Chondrocyte (in vitro differentiated cells): ENCODE results near the gene SND1. TPM values are rescaled to one million over a fixed set of nuclear protein-coding genes. Genes with fewer than 3 reads are reported as not detected.

ENCODE experiments used
- DNase-seq: peaks from one replicate; pipeline ENCODE4 v3.0.0; 2021; ENCODE audit warnings: mixed read lengths, low spot score
- H3K27ac Mint-ChIP-seq: one replicate; pipeline ENCODE4 v1.8.0; 2021; ENCODE audit warnings: mild to moderate bottlenecking, moderate library complexity, mixed read lengths; ENCODE audit not compliant: unreplicated experiment
- H3K27me3 Mint-ChIP-seq: 2 replicates; pipeline ENCODE4 v1.8.0; 2021; ENCODE audit warnings: low read depth, mixed read lengths
- H3K36me3 Mint-ChIP-seq: 2 replicates; pipeline ENCODE4 v1.8.0; 2021; ENCODE audit warnings: low read depth, mixed read lengths
- H3K4me1 Mint-ChIP-seq: 2 replicates; pipeline ENCODE4 v1.8.0; 2021; ENCODE audit warnings: low read depth, mild to moderate bottlenecking, mixed read lengths
- H3K4me3 Mint-ChIP-seq: one replicate; pipeline ENCODE4 v1.8.0; 2021; ENCODE audit warnings: mild to moderate bottlenecking, moderate library complexity, mixed read lengths; ENCODE audit not compliant: unreplicated experiment
- H3K9me3 Mint-ChIP-seq: 2 replicates; pipeline ENCODE4 v1.8.0; 2021; ENCODE audit warnings: low read depth, mixed read lengths
- CTCF ChIP-seq: fragments of 200-600 bp; sonication (generic); IDR thresholded peaks from 2 replicates; pipeline ENCODE4 v1.5.0; 2021; ENCODE audit warnings: antibody characterized with exemption, mild to moderate bottlenecking, moderate library complexity
- total RNA-seq: library from RNA; stranded (reverse); gene quantifications from 3 replicates; pipeline ENCODE4 v1.2.1, GENCODE V29; 2021

SND1 gene
- total RNA-seq, 1 donor from 2014 or later: 229 TPM

- Mint-ChIP-seq H3K27ac (no peak overlapping the region), H3K27me3 (no peaks in the 10 kb centered on the region)
- no peak for DNase-seq
These were observed 256.6 kb downstream of the SND1 start for GRCh38 chr7:127908430-127909258.

GRCh38 chr7:127909424-127910152 is 257.6 kb downstream of the SND1 start:
- Mint-ChIP-seq H3K27ac (peak overlapping the region; percentile 41), H3K9me3 (no peaks in the 10 kb centered on the region), H3K36me3 (peaks cover 2% of the 10 kb centered on the region), H3K27me3 (no peaks in the 10 kb centered on the region), H3K4me3 (no peak overlapping the region), H3K4me1 (peaks cover 44% of the 10 kb centered on the region)
- TF ChIP-seq CTCF: no peak
- no peak for DNase-seq

More at GRCh38 chr7:127908430-127909258, 256.6 kb downstream of the SND1 start:
- peaks cover 50% of the 10 kb centered on the region for H3K4me1 Mint-ChIP-seq
- H3K4me3 Mint-ChIP-seq: no peak overlapping the region
- H3K36me3 Mint-ChIP-seq: peaks cover 2% of the 10 kb centered on the region
- no peaks in the 10 kb centered on the region for H3K9me3 Mint-ChIP-seq
- no peak for TF ChIP-seq CTCF

- no peak for DNase-seq
- Mint-ChIP-seq H3K4me3 (no peak overlapping the region), H3K36me3 (peaks cover 2% of the 10 kb centered on the region), H3K4me1 (peaks cover 34% of the 10 kb centered on the region), H3K27ac (peak overlapping the region; percentile 49), H3K9me3 (no peaks in the 10 kb centered on the region), H3K27me3 (no peaks in the 10 kb centered on the region)
- TF ChIP-seq CTCF: no peak
These were observed 258.7 kb downstream of the SND1 start for GRCh38 chr7:127910670-127911069.

GRCh38 chr7:127911968-127912511 is 260.0 kb downstream of the SND1 start:
- H3K4me1 Mint-ChIP-seq: peaks cover 27% of the 10 kb centered on the region
- H3K9me3 Mint-ChIP-seq: no peaks in the 10 kb centered on the region
- H3K36me3 Mint-ChIP-seq: peaks cover 2% of the 10 kb centered on the region

More at GRCh38 chr7:127911968-127912511, 260.0 kb downstream of the SND1 start:
- TF ChIP-seq CTCF: no peak
- Mint-ChIP-seq H3K27ac (no peak overlapping the region), H3K27me3 (no peaks in the 10 kb centered on the region), H3K4me3 (no peak overlapping the region)
- no peak for DNase-seq
